NOMO-1 treated with DMSO at 0.1 percent for 48 hours (cell line): ENCODE data around the gene SHC4.

Experiments
- DNase-seq: peaks from one replicate; lab custom pipeline; 2025; ENCODE audit not compliant: unreplicated experiment; lab: John Stamatoyannopoulos, UW

Gene SHC4, protein sequence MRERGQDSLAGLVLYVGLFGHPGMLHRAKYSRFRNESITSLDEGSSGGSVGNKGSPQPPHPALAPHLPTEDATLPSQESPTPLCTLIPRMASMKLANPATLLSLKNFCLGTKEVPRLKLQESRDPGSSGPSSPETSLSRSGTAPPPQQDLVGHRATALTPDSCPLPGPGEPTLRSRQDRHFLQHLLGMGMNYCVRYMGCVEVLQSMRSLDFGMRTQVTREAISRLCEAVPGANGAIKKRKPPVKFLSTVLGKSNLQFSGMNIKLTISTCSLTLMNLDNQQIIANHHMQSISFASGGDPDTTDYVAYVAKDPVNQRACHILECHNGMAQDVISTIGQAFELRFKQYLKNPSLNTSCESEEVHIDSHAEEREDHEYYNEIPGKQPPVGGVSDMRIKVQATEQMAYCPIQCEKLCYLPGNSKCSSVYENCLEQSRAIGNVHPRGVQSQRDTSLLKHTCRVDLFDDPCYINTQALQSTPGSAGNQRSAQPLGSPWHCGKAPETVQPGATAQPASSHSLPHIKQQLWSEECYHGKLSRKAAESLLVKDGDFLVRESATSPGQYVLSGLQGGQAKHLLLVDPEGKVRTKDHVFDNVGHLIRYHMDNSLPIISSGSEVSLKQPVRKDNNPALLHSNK

DNA sequence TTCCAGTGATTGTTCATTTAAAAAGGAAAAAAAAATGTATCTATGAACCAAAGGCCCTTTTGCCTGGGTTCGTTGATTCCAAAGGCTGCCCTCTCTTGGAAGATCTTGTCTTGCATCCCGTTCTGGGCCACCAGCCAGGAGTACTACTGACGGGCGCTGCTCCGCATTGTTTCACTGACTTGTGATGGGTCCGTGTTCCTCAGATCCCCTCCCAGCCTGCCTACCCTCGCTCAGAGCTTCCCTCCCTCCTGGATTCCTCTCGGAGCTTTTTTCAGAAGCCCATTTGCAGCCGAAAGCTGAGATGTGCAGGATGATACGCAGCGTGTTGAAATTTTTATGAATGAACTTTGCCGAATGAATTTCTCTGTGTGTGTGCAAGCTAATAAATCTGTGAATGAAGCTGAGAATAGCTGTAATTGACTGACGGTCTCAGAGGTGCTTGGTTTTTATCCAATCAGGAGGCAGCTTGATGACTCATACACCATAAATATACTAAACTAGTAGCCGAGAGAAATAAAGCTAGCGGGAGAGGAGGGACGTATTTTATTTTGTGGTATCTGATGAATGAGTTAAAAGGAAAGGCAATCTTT is at the start of gene SHC4:
Gene SHC4 (minus strand): TSS at position 396 of the 590 bp plus-strand sequence. CDS start 904 bp downstream, outside the sequence.
- DNase-seq, result peak; percentile 44

DNA sequence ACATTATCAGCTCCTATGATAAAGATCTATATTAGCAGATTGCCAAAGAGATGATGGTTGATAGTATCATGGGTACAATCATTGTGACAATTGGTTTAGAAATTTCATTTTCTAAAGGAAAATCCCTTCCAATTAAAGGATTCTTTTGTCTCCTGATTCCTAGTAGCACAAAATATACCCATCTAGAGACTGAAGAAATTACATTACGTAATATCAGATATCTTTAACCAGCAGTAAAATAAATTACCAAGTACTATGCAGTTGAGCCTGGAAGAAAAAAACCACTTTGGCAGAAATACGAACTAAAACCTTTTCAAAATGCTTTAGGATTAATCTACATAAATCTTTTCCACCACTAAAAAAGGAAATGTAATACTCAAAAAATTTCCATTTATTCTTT is 35.6 kb upstream of the SHC4 start:
- no peak for DNase-seq

DNA sequence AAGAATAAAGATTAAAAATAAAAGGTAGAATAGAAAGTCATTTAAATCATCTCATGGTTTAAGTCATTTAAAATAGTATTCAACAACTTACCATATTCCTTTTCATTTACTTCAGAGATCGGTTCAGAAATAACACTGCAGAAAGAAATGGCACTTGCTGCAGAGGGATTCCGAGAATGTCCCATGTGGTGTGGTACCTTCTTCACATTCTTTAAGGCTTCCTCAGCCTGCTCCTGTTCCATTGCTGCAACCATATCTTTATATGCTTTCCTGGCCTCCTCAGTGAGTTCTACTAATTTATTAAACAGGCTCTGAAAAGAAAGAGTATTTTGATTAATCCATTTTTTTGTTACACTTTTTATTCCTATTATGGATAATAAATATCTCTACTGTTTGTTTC is 32.6 kb upstream of the SHC4 start:
- DNase-seq, result no peak

DNA sequence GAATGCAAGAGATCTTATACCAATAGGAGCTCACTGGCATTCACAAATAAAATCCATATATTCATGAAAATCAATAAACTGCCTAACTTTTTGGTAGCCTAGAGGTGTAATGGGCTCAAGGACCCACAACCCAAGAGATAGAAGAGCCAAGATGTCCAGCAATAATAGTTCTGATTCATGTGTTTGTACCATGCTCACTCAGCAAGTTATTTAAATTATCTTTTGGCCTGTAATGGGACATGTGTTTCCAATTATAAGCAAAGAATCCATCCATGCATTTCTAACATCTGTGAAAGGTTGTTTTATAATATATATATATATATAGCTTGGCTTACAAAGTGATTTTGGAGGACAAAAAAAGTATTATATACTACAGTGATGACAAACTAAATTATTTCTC is 29.7 kb upstream of the SHC4 start:
- no peak for DNase-seq

DNA sequence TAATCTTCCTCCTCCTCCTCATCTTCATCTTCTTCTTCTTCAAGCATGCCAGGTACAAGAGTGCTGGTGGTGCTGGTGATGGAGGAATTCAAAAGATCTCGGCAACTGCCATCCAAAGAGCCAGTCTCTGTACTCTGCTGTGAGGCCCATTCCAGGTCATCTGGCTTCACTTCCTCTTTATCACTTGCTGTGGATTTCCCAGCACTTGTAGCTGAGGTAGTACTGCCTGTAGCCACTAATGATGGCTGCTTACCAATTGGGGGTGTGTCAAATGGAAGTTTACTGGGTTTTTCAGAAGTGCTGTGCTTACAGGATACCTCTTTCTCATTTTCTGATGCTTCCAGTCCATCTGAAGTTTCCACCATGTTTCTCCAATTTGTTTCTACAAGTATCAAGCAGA is 28.8 kb upstream of the SHC4 start:
- peak; percentile 81 for DNase-seq

DNA sequence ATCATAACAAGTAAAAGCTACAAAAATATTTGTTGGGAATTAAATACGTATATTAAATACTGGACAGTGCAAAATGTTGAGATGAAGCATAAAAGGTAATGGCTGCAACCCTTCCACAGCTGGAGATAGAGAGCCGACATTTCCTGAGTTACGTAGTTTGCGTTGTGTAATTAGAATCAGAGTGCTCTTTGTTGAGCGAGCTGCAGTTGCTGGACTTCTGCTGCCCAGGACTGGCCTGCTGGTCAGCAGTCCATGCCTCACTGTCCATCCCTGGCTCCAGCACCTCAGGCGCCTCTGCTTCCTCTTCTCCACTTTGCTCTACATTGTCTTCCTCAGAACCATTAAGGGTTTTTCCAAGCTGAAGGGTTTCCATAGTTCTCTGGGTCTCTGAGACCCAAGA is 28.4 kb upstream of the SHC4 start:
- DNase-seq, result no peak

DNA sequence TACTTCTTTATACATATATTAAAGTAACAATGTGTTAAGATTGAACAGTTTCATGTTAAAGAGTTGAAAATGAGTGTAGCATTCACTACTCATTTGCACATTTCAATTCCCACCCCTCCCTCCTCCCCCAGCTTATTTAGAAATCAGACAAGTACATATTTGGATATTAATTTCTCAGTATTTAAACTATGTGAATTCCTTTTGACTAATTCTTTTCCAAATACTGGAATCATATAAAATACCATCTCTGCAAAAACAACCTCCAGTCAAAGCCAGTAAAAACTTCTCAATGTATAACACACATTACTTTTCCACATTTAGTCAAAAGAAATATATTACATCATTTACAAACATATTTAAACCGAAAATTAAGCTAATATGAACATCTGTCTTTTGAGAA is 25.5 kb upstream of the SHC4 start:
- no peak for DNase-seq

DNA sequence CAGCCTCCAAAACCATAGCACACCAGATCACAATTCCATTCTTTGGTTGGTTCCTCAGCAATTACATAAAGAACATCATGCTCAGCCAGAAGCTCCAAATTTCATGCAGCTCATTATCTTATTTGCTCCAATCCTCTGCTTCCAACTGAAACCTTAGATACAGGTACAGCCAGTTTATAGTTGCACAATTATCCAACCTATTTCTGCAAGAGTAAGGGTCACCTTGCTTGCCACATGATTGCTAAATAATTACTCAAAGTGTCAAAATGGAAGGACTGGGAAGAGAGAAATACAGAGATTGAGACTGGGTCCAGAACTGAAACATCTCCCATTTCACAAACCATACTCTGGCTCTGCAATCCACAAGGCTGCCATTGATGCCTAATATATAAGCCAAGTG is 23.4 kb upstream of the SHC4 start:
- no peak for DNase-seq

DNA sequence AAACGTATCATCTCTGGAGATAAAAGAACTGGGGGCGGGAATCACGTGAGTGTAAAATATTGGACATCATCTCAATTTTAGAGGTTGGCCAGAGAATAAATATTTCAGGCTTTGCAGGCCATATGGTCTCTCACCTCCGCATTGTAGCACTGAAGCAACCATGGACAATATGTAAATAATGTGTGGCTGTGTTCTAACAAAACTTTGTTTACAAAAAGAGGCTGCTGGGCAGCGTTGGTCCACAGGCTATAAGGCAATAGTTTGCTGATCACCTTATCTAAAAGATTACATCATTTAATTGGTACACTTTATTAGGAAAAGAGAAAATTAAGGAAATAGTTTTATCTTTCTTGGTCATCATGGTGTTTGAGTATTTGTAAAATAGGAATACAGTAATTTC is 22.5 kb upstream of the SHC4 start:
- DNase-seq, result no peak

DNA sequence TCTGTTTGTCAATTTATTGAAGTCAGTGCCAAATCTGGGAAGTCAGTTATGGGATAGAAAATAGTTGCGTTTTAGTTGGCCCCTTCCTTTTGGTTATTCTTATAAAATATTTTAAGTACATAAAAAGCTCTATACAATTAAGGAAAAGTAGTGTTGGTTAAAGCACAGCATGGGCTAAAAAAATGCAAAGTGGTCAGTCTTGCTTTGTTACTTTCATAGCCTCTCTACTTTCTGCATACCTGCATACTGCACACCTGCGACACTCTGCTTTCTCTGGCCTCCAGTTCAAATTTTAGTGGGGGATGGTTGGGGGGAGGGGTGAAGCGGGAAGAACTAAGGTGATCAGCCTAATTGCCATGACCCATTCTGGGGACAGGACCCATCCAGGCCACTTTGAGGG is 21.8 kb upstream of the SHC4 start:
- DNase-seq, result no peak

DNA sequence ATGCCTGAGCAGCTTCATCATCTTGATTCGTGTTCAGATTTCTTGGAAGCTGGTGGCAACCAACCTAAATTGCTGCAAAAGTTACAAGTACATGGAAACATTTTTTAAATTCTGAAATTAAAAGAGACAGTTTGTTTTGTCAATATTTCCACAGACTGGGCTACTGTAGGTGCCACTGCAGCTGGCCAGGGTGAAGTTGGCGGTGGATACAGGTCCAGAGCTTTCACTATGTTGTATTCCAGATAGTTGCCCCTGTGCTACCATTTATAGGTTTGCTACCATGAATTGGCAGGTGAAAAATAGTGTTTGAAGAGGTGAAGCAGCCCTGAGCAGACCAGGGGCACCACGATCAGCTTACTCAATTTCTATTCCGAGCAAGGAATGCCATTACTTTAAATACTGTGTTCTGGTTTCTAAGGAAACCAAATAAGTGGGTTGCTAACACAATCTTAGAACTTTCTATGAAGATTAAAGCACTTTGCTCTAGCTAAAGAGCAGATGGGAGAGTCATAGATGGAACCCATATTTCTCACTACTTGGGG is 21.2 kb upstream of the SHC4 start:
- no peak for DNase-seq

DNA sequence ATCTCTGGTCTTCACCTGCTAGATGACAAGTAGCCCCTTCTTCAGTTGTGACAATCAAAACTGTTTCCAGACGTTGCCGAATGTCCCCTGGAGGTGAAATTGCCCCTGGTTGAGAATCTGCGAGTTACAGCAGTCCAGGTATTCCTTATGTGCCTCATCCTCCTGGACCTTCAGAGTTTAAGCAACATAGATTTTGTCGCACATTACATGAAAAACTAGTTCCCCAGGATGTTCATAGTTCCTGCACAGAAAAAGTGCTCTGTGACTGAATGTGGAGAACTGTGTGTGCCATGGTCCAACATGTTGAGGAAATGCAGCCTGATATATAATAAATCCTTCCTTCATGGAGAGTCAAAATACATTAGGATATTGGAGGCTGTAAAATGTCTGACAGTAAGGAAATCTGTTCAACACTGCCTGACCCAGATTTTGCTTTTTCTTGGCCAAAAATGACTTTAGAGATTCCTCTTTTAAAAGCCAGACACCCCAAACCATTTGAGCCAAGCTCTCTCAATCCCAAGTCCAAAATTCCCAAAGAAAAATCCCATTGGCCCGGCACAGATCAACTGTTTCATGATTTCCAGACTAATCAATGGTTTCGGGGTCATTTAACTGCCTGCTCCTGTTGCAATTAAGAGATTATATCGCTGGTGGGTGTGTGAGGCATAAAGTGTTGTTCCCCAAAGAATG is 20.4 kb upstream of the SHC4 start:
- DNase-seq, result no peak

DNA sequence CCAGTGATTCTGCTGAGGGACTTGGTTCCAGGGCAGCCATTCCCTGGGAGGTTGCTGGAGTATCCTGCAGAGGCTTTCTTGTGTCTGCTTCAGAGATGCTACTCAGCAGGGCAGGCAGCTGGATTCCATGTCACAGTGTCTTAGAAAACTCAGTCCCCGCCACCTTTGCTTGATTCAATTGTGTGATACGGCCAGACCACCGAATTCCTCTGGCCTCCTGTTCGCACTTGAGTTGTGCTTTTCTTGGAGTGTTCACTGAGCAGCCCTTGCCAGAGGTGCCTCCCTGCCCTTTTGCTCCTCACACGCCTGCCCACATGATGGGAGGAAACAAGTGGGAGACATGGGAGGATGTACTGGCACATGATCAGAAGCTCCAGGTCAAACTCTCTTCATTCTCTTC is 19.6 kb upstream of the SHC4 start:
- DNase-seq, result no peak

DNA sequence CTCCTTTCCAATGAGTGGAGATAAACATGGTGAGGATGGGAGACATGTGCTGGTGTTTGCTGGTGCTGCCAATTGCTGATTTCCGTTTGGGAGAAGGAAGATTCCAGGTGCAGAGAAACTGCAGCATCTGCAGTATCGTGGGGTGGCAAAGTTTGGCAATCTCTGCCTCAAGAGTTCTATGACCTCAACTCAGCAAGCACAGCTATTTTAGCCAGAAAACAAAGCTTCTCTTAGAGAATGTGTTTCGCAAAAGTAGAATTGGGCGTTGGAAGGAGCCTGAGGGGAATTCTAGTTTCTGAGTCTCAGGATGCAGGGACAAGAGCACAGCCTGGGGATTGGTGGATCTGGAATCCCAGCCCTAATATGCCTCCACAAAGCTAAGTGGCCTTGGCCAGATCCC is 18.2 kb upstream of the SHC4 start:
- DNase-seq, result no peak

DNA sequence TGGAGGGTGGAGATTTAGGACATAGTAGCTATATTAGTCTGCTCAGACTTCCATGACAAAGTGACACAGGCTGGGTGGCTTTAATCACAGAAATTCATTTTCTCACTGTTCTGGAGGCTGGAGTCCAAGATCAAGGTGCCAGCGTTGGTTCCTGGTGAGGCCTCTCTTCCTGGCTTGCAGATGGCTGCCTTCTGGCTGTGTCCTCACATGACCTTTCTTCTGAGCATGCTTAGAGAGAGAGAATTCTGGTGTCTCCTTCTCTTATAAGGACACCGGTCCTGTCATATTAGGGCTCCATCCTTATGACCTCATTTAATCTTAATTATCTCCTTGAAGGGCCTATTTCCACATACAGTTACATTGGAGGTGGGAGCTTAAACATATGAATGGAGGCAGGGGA is 14.9 kb upstream of the SHC4 start:
- no peak for DNase-seq

DNA sequence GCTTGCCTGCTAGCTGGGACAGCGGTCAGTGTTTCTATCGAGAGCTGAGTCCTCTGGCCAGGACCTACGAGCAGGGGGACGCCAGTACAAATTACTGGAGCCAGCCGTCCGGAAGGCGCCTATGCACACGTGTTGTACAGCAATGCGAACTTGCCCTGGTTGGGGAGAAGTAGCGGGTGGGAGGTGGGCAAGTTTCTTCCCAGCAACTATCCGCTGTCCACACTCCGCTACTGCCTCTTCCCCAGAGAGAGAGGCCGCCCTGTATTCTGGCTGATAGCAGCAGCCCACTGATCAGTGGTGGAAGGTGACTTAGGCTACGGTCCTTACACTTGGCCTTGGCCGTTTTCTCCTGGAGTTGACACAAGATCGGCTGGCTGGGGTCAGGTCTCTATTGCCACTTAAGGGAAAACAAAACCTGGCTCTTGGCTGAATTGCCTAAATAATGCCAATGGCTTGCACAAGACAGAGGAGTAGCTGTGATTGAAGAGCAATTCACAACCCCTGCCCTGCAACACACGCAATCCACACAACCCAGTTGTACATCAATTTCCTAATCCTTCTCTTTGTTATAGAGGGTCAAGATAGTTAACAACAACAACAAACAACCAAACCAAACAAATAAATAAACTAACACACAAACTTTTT is 12.8 kb upstream of the SHC4 start:
- no peak for DNase-seq

DNA sequence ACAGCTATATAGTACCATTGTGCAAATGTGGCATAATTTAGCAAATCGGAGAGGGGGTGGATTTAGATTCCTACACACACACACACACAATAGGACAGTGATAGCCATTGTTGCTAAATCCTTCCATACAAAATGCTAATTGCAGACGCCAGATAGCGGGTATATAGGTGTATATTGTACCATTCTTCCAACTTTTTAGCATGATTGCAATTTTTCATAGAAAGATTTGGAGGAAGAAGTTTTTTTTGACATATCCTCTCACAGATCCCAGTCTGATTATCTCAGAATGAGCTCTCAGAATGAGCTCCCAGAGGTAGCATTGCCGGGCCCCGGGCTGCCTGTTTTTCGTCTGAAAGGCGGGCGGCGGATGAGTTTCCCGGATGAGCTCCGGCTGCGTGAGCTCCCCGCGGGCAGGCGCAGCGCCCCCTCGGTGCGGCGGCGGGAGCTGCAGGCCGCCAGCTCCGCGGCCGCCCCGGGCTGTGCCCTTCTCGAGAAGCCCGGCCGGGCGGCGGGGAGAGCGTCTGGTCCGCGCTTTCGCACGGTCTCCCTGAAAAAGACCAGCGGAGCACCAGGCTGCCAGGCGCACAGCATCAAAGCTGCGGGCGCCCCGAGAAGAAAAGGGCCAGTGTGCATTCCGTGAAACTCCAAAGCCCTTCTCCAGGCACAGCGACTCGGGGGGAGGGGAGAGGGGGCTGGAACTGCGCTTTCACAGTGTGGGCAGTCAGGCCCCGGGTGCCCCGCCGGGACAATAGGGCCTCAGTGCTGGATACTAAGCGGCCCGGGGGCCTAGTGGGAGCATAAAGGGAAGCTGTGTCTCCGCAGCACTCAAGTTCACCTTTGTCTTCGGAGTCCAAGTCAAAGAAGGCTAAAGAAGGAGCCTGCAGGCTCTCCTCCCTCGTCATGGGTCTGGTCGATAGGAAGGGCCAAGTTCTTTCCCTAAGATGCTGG is 12.0 kb upstream of the SHC4 start:
- peak; percentile 72 for DNase-seq

DNA sequence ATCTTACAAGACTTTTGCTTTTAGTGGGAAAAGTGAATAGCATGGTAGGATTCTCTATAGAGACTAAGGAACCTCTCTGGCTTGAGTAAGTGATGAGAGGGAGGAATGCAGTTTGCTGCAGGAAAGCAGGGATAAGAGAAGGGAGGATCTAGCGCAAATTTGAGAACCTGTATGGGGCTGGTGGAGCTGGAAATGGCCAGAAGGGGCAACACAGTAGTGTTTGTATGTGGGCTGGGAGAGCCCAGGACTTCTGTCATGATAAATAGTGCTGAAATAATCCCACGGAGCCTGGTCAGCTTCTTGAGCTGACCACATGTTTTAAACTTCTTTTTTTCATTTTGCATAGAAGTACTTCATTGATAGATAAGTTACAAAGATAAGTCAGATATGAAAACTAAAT is 11.2 kb upstream of the SHC4 start:
- DNase-seq, result no peak

DNA sequence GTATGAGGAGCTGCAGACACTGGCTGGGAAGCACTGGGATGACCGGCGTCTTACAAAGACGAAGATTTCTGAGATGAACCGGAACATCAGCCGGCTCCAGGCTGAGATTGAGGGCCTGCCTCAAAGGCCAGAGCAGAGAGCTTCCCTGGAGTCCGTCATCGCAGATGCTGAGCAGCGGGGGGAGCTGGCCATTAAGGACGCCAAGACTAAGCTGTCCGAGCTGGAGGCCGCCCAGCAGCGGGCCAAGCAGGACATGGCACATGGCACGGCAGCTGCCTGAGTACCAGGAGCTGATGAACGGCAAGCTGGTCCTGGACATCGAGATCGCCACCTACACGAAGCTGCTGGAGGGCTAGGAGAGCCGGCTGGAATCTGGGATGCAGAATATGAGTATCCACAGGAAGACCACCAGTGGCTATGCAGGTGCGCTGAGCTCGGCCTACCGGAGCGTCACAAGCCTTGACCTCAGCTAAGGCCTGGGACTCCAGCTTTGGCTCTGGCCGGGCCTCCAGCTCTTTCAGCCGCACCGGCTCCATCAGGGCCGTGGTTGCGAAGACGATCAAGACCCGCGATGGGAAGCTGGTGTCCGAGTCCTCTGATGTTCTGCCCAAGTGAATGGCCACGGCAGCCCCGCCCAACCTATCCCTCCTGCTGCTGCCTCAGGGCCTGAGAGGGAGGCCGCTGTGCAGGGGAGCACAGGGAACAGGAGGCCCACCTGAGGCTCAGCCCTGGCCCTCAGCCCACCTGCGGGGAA is 9.2 kb upstream of the SHC4 start:
- DNase-seq, result no peak
